SK-N-SH (cell line): Measurements from ENCODE around the gene ACP3. TPM values are rescaled to one million over a fixed set of nuclear protein-coding genes. Genes with fewer than 3 reads are reported as not detected.

Experiments
- CTCF ChIA-PET: fragments of 300-600, 350-600 bp; formaldehyde crosslinking; extraction: SDS; loops from one replicate; lab custom pipeline; 2021; lab: Yijun Ruan, JAX
- POLR2A ChIA-PET: fragments of 350-600 bp; sonication (Branson Sonifier 250); formaldehyde crosslinking; extraction: SDS; loops from one replicate; lab custom pipeline; 2020; ENCODE audit warnings: antibody characterized with exemption, inconsistent platforms; lab: Yijun Ruan, JAX
- DNase-seq: peaks from one replicate; pipeline ENCODE4 v3.0.0; 2012
- H2AFZ ChIP-seq: fragments of 200-600 bp; sonication (generic); 2 replicates; pipeline ENCODE4 v1.8.1; 2016; ENCODE audit warnings: antibody characterized with exemption, mild to moderate bottlenecking, low read depth
- H3F3A ChIP-seq: fragments of 200-600 bp; sonication (generic); replicated peaks from 2 replicates; pipeline ENCODE3; 2016; ENCODE audit warnings: antibody characterized with exemption, mild to moderate bottlenecking; ENCODE audit not compliant: insufficient read depth
- H3K27ac ChIP-seq, 2 experiments: fragments of 200-500 bp in 1 of 2; fragments of 200-600 bp in 1 of 2; sonication (Bioruptor generic) in 1 of 2; sonication (generic), shearing (Covaris generic) in 1 of 2; 2 replicates each; pipeline versions ENCODE4 v1.5.1 to v1.6.1; 2014 to 2016; ENCODE audit warnings: low read depth in 2 of 2, inconsistent platforms in 1 of 2, low read length in 1 of 2, mild to moderate bottlenecking in 1 of 2, mixed read lengths in 1 of 2
- H3K27me3 ChIP-seq: fragments of 200-600 bp; sonication (generic), shearing (Covaris generic); 2 replicates; pipeline ENCODE4 v1.6.1; 2016; ENCODE audit warnings: mixed run types; ENCODE audit not compliant: insufficient read depth
- H3K36me3 ChIP-seq, 2 experiments: fragments of 200-500 bp in 1 of 2; fragments of 200-600 bp in 1 of 2; sonication (Bioruptor generic) in 1 of 2; sonication (generic) in 1 of 2; replicated peaks in 1 of 2; 2 replicates each; pipeline versions ENCODE3 to v1.5.1; 2014 to 2016; ENCODE audit warnings: low read length in 1 of 2, mild to moderate bottlenecking in 1 of 2; ENCODE audit not compliant: insufficient read depth in 2 of 2, control insufficient read depth in 1 of 2
- H3K4me1 ChIP-seq, 2 experiments: fragments of 200-500 bp in 1 of 2; fragments of 200-600 bp in 1 of 2; sonication (Bioruptor generic) in 1 of 2; sonication (generic), shearing (Covaris generic) in 1 of 2; 2 replicates each; pipeline versions ENCODE4 v1.5.1 to v1.6.1; 2014 to 2016; ENCODE audit warnings: low read depth in 1 of 2, low read length in 1 of 2, mixed run types in 1 of 2; ENCODE audit not compliant: insufficient read depth in 2 of 2, control insufficient read depth in 1 of 2
- H3K4me2 ChIP-seq: fragments of 200-600 bp; sonication (generic), shearing (Covaris generic); 2 replicates; pipeline ENCODE4 v1.6.1; 2017; ENCODE audit warnings: mixed run types
- H3K4me3 ChIP-seq, 2 experiments: fragments of 200-500 bp in 1 of 2; fragments of 200-600 bp in 1 of 2; sonication (Bioruptor generic) in 1 of 2; sonication (generic), shearing (Covaris generic) in 1 of 2; 2 replicates each; pipeline versions ENCODE4 v1.5.1 to v1.8.1; 2014 to 2016; ENCODE audit warnings: low read depth in 2 of 2, inconsistent platforms in 1 of 2, low read length in 1 of 2, mild to moderate bottlenecking in 1 of 2, mixed read lengths in 1 of 2, moderate library complexity in 1 of 2
- H3K79me2 ChIP-seq: fragments of 200-600 bp; sonication (generic); 2 replicates; pipeline ENCODE4 v1.8.1; 2017; ENCODE audit warnings: mild to moderate bottlenecking; ENCODE audit not compliant: insufficient read depth
- H3K9ac ChIP-seq: fragments of 200-600 bp; sonication (generic); 2 replicates; pipeline ENCODE4 v1.6.1; 2017; ENCODE audit warnings: mixed run types
- H3K9me2 ChIP-seq: fragments of 200-600 bp; sonication (generic); 2 replicates; pipeline ENCODE4 v1.6.1; 2017; ENCODE audit warnings: mixed run types
- H3K9me3 ChIP-seq: fragments of 200-600 bp; sonication (generic); 2 replicates; pipeline ENCODE4 v1.6.1; 2017; ENCODE audit warnings: mixed run types, mild to moderate bottlenecking, moderate library complexity
- H4K20me1 ChIP-seq: fragments of 200-600 bp; sonication (generic); 2 replicates; pipeline ENCODE4 v1.6.1; 2017; ENCODE audit warnings: mild to moderate bottlenecking, mixed run types; ENCODE audit not compliant: insufficient read depth
- FOXM1 ChIP-seq: IDR thresholded peaks from 2 replicates; pipeline ENCODE4 v1.4.0; 2012; ENCODE audit warnings: low read depth, mild to moderate bottlenecking
- GABPA ChIP-seq: IDR thresholded peaks from 2 replicates; pipeline ENCODE4 v1.4.0; 2012; ENCODE audit warnings: low read depth, mild to moderate bottlenecking
- GATA2 ChIP-seq: sonication (generic); formaldehyde crosslinking; IDR thresholded peaks from 2 replicates; pipeline ENCODE4 v1.5.0; 2020; ENCODE audit warnings: mild to moderate bottlenecking, missing genetic modification reagents
- MAX ChIP-seq: IDR thresholded peaks from 2 replicates; pipeline ENCODE4 v1.4.0; 2012; ENCODE audit warnings: low read depth
- MXI1 ChIP-seq: IDR thresholded peaks from 2 replicates; pipeline ENCODE4 v1.6.1; 2012; ENCODE audit warnings: mild to moderate bottlenecking, low read depth, low read length, improper control_type of control experiment
- POLR2AphosphoS5 ChIP-seq: IDR thresholded peaks from 2 replicates; pipeline ENCODE4 v1.6.1; 2012; ENCODE audit warnings: low read depth, low read length
- RAD21 ChIP-seq: IDR thresholded peaks from 2 replicates; pipeline ENCODE4 v1.6.1; 2012; ENCODE audit warnings: mild to moderate bottlenecking, low read length
- RFX5 ChIP-seq: IDR thresholded peaks from 2 replicates; pipeline ENCODE4 v1.6.1; 2012; ENCODE audit warnings: mild to moderate bottlenecking, improper control_type of control experiment, low read length
- SIN3A ChIP-seq: IDR thresholded peaks from 2 replicates; pipeline ENCODE4 v1.6.1; 2012; ENCODE audit warnings: low read depth, mild to moderate bottlenecking, low read length, moderate library complexity, borderline replicate concordance
- TAF1 ChIP-seq: IDR thresholded peaks from 2 replicates; pipeline ENCODE4 v1.6.1; 2012; ENCODE audit warnings: low read depth, mild to moderate bottlenecking, low read length, moderate library complexity, borderline replicate concordance
- USF2 ChIP-seq: fragments of 150-350 bp; IDR thresholded peaks from 2 replicates; pipeline ENCODE4 v1.6.1; 2017; ENCODE audit warnings: antibody characterized with exemption, low read length, low read depth, borderline replicate concordance
- YY1 ChIP-seq: IDR thresholded peaks from 2 replicates; pipeline ENCODE4 v1.4.0; 2012; ENCODE audit warnings: low read depth, mild to moderate bottlenecking
- ZBTB33 ChIP-seq: IDR thresholded peaks from 2 replicates; pipeline ENCODE4 v1.4.0; 2012; ENCODE audit warnings: low read depth, borderline replicate concordance
- WGBS: methylation state at CpG from one replicate; pipeline ENCODE4 v1.1.6; 2017; ENCODE audit warnings: low lambda C conversion rate; 5-methylcytosine and 5-hydroxymethylcytosine counted together
- polyA plus RNA-seq, 3 experiments: library from polyadenylated mRNA; depleted of rRNA; stranded (reverse); fragments of >200 nt; gene quantifications; 2 replicates each; pipeline ENCODE4 v1.2.3, GENCODE V29; 2012
- TF ChIP-seq, protein P1 (sequence below): IDR thresholded peaks from 2 replicates; pipeline ENCODE4 v1.4.0; 2012; ENCODE audit warnings: low read depth, borderline replicate concordance
- TF ChIP-seq, protein P2 (sequence below): fragments of 150-350 bp; IDR thresholded peaks from 2 replicates; pipeline ENCODE4 v1.6.1; 2016; ENCODE audit warnings: mild to moderate bottlenecking, low read depth, low read length
- TF ChIP-seq, protein P3 (sequence below): fragments of 200-600 bp; sonication (generic); IDR thresholded peaks from 2 replicates; pipeline ENCODE4 v1.6.1; 2017; ENCODE audit warnings: antibody characterized with exemption, mild to moderate bottlenecking, moderate library complexity

Gene ACP3
- polyA plus RNA-seq, 1 of the 3 experiments (the other 2 are of a cell fraction), result 0.30 TPM

- TF ChIP-seq, protein P1, sequence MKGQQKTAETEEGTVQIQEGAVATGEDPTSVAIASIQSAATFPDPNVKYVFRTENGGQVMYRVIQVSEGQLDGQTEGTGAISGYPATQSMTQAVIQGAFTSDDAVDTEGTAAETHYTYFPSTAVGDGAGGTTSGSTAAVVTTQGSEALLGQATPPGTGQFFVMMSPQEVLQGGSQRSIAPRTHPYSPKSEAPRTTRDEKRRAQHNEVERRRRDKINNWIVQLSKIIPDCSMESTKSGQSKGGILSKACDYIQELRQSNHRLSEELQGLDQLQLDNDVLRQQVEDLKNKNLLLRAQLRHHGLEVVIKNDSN, result no peak
- no peak for TF ChIP-seq TAF1
These were observed 61.0 kb downstream of the ACP3 start (continued) for GRCh38 chr3:132378048-132378762.

DNA sequence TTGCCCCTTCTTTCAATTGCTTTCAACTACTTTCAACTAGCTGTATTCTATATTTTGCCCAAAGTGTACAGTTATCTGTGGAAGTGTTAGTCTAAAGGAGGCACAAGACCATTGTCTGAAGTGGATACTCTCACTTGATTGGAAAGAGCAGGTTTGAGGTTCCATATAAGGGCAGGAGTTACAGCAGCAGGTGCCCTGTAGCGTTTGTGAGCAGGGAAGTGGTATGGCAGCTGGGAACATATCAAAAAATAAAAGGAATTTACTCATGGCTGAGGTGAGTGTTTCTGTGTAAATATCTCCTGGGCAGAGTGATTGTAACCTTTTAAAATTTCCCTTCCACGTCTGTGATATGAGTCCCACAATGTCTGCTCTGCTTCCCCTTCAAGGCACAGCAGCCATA lies 61.6 kb downstream of the ACP3 start:
- WGBS, result 39% methylated on average over 2 of the region's 2 CpGs
- CTCF ChIA-PET, result interaction anchor here (1.1 kb wide), 1 partner anchor 36 kb away, joined by 4 read pairs; no protein-coding TSS in a partner anchor

More for the DNA sequence above, 61.6 kb downstream of the ACP3 start:
- no peaks in the 10 kb centered on the region for H3F3A ChIP-seq
- no peak overlapping the region for H3K4me3 ChIP-seq
- H3K9ac ChIP-seq, result no peak overlapping the region
- POLR2A ChIA-PET, result no interaction called here
- no peak for DNase-seq
- no peak overlapping the region for H3K27ac ChIP-seq
- no peaks in the 10 kb centered on the region for H3K9me3 ChIP-seq
- no peak overlapping the region for H3K4me2 ChIP-seq
- H3K4me1 ChIP-seq, result no peaks in the 10 kb centered on the region
- no peaks in the 10 kb centered on the region for H4K20me1 ChIP-seq
- no peaks in the 10 kb centered on the region for H3K79me2 ChIP-seq
- TF ChIP-seq ZBTB33 (no peak), USF2 (no peak), RAD21 (no peak), MAX (no peak), GATA2 (CRISPR knock-in tag) (no peak), RFX5 (no peak), FOXM1 (no peak), MXI1 (no peak), YY1 (no peak), POLR2AphosphoS5 (no peak), GABPA (no peak), SIN3A (no peak)
- TF ChIP-seq, protein P2, sequence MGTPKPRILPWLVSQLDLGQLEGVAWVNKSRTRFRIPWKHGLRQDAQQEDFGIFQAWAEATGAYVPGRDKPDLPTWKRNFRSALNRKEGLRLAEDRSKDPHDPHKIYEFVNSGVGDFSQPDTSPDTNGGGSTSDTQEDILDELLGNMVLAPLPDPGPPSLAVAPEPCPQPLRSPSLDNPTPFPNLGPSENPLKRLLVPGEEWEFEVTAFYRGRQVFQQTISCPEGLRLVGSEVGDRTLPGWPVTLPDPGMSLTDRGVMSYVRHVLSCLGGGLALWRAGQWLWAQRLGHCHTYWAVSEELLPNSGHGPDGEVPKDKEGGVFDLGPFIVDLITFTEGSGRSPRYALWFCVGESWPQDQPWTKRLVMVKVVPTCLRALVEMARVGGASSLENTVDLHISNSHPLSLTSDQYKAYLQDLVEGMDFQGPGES, result no peak
- TF ChIP-seq, protein P3, sequence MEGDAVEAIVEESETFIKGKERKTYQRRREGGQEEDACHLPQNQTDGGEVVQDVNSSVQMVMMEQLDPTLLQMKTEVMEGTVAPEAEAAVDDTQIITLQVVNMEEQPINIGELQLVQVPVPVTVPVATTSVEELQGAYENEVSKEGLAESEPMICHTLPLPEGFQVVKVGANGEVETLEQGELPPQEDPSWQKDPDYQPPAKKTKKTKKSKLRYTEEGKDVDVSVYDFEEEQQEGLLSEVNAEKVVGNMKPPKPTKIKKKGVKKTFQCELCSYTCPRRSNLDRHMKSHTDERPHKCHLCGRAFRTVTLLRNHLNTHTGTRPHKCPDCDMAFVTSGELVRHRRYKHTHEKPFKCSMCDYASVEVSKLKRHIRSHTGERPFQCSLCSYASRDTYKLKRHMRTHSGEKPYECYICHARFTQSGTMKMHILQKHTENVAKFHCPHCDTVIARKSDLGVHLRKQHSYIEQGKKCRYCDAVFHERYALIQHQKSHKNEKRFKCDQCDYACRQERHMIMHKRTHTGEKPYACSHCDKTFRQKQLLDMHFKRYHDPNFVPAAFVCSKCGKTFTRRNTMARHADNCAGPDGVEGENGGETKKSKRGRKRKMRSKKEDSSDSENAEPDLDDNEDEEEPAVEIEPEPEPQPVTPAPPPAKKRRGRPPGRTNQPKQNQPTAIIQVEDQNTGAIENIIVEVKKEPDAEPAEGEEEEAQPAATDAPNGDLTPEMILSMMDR, result no peak
- TF ChIP-seq, protein P1, result no peak
- H3K27me3 ChIP-seq, result no peaks in the 10 kb centered on the region
- H3K9me2 ChIP-seq, result no peaks in the 10 kb centered on the region
- H3K36me3 ChIP-seq, result no peaks in the 10 kb centered on the region
- no peak overlapping the region for H2AFZ ChIP-seq
